Parathyroid adenoma (tissue), 2 donors: ENCODE measurements around the gene ZNF287.
"Not testable (repeated sequence)": the region's sequence is repeated elsewhere in the genome, so short reads cannot be mapped to it uniquely, and the experiment has no call there.

ENCODE experiments used
- H2AFZ ChIP-seq: fragments of 300-600 bp; sonication (generic); one replicate; pipeline ENCODE4 v1.7.0; 2017; ENCODE audit warnings: antibody characterized with exemption, mild to moderate bottlenecking
- H3K27ac ChIP-seq: fragments of 300-600 bp; sonication (generic); one replicate; pipeline ENCODE4 v1.7.0; 2017
- H3K27me3 ChIP-seq: fragments of 300-600 bp; sonication (generic); one replicate; pipeline ENCODE4 v1.7.0; 2017; ENCODE audit warnings: low read length; ENCODE audit not compliant: control insufficient read depth, insufficient read depth
- H3K36me3 ChIP-seq: fragments of 300-600 bp; sonication (generic); one replicate; pipeline ENCODE4 v1.7.0; 2017; ENCODE audit warnings: low read length; ENCODE audit not compliant: control insufficient read depth, insufficient read depth
- H3K4me1 ChIP-seq: fragments of 300-600 bp; sonication (generic); one replicate; pipeline ENCODE4 v1.7.0; 2017; ENCODE audit warnings: control low read depth
- H3K4me2 ChIP-seq: fragments of 300-600 bp; sonication (generic); one replicate; pipeline ENCODE4 v1.7.0; 2017; ENCODE audit warnings: low read length
- H3K4me3 ChIP-seq: fragments of 300-600 bp; sonication (generic); one replicate; pipeline ENCODE4 v1.7.0; 2017; ENCODE audit warnings: low read depth, low read length
- H3K79me2 ChIP-seq: fragments of 300-600 bp; sonication (generic); one replicate; pipeline ENCODE4 v1.7.0; 2017; ENCODE audit warnings: control low read depth
- H3K9ac ChIP-seq: fragments of 300-600 bp; sonication (generic); one replicate; pipeline ENCODE4 v1.7.0; 2017; ENCODE audit warnings: mild to moderate bottlenecking
- H3K9me3 ChIP-seq: fragments of 300-600 bp; sonication (generic); one replicate; pipeline ENCODE4 v1.7.0; 2017; ENCODE audit warnings: low read length; ENCODE audit not compliant: control insufficient read depth
- TF ChIP-seq, protein P1 (sequence below): fragments of 300-600 bp; sonication (generic); IDR thresholded peaks from one replicate; pipeline ENCODE4 v1.7.0; 2017; ENCODE audit warnings: antibody characterized with exemption, mild to moderate bottlenecking
- donor health status: primary hyperparathyroidism.

ZNF287 gene

DNA sequence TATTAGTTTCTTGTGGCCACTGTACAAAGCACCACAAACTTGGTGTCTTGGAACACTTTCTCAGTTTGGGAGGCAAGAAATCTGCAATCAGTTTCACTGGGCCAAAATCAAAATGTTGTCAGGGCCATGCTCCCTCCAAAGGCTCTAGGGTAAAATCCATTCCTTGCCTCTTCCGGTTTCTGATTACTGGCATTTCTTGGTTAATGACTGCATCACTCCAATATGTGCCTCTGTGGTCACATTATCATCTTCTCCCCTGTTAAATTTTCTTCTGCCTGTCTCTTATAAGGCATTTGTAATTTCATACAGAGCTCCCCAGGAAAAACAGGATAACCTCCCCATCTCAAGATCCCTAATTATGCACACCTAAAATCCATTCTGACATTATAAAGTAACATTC lies 34.8 kb downstream of the ZNF287 start:
- Histone ChIP-seq H3K9me3 (no peaks in the 10 kb centered on the region), H3K27me3 (no peaks in the 10 kb centered on the region), H3K4me3 (no peak overlapping the region), H3K36me3 (no peaks in the 10 kb centered on the region), H3K79me2 (no peaks in the 10 kb centered on the region), H3K27ac (no peak overlapping the region), H3K9ac (no peak overlapping the region), H3K4me1 (no peaks in the 10 kb centered on the region), H2AFZ (no peak overlapping the region), H3K4me2 (no peak overlapping the region)
- TF ChIP-seq, protein P1, sequence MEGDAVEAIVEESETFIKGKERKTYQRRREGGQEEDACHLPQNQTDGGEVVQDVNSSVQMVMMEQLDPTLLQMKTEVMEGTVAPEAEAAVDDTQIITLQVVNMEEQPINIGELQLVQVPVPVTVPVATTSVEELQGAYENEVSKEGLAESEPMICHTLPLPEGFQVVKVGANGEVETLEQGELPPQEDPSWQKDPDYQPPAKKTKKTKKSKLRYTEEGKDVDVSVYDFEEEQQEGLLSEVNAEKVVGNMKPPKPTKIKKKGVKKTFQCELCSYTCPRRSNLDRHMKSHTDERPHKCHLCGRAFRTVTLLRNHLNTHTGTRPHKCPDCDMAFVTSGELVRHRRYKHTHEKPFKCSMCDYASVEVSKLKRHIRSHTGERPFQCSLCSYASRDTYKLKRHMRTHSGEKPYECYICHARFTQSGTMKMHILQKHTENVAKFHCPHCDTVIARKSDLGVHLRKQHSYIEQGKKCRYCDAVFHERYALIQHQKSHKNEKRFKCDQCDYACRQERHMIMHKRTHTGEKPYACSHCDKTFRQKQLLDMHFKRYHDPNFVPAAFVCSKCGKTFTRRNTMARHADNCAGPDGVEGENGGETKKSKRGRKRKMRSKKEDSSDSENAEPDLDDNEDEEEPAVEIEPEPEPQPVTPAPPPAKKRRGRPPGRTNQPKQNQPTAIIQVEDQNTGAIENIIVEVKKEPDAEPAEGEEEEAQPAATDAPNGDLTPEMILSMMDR, result no peak

DNA sequence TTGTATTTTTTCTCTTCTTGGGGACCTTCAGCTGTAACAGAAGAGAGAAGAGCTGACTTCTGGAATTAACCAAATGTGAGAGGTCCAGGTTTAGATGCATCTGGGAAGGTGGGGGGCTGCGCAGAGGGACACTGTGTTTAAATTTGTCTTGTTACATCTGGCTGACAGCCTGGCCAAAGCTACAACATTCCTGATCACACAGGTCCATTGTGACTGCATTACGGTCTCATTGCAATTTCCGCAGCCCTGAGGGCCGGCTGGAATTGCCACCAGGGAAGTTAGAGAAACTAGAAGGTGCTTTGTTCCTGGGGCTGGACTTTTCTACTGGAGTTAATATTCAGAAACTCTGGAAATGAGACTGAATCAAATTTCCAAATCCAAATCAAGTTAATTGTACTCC lies 39.1 kb downstream of the ZNF287 start:
- Histone ChIP-seq H3K9ac (no peak overlapping the region), H3K27me3 (no peaks in the 10 kb centered on the region), H3K9me3 (no peaks in the 10 kb centered on the region), H3K79me2 (no peaks in the 10 kb centered on the region), H3K4me3 (no peak overlapping the region), H3K4me2 (no peak overlapping the region), H3K36me3 (no peaks in the 10 kb centered on the region), H3K27ac (no peak overlapping the region), H2AFZ (no peak overlapping the region), H3K4me1 (no peaks in the 10 kb centered on the region)
- TF ChIP-seq, protein P1, result no peak

DNA sequence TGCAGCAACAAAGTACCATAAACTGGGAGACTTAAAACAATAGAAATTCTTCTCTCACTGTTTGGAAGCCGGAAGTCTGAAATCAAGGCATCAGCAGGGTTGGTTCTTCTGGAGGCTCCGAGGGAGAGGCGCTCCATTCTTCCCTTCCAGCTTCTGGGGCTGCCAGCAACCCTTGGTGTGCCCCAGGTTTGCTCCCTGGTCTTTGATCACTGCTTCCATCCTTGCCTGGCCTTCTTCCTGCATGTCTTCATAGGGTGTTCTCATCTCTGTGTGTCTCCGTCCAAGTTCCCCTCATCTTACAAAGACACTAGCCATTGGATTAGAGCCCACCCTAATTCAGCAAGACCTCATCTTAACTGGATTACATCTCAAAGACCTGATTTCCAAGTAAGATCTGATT lies 41.7 kb downstream of the ZNF287 start:
- H3K27ac ChIP-seq, result no peak overlapping the region
- H3K4me1 ChIP-seq, result no peaks in the 10 kb centered on the region
- TF ChIP-seq, protein P1, result no peak
- no peak overlapping the region for H2AFZ ChIP-seq
- no peaks in the 10 kb centered on the region for H3K36me3 ChIP-seq
- no peaks in the 10 kb centered on the region for H3K9me3 ChIP-seq
- H3K9ac ChIP-seq, result no peak overlapping the region
- no peak overlapping the region for H3K4me2 ChIP-seq
- H3K4me3 ChIP-seq, result no peak overlapping the region
- H3K27me3 ChIP-seq, result no peaks in the 10 kb centered on the region
- H3K79me2 ChIP-seq, result no peaks in the 10 kb centered on the region

DNA sequence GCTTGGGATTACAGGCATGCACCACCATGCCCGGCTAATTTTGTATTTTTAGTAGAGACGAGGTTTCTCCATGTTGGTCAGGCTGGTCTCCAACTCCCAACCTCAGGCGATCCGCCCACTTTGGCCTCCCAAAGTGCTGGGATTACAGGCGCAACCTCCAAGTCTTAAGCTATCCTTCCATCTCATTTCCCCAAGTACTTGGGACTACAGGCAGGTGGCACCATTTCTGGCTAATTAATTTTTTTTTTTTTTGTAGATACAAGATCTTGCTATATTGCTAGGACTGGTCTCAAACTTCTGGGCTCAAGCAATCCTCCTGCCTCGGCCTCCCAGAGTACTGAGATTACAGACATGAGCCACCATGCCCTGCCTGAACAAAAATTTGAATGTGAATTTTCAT lies 43.4 kb downstream of the ZNF287 start:
- H3K36me3 ChIP-seq, H3K4me3 ChIP-seq, H3K27ac ChIP-seq, H3K27me3 ChIP-seq, H3K4me1 ChIP-seq, H2AFZ ChIP-seq, H3K9ac ChIP-seq, H3K79me2 ChIP-seq, H3K9me3 ChIP-seq, H3K4me2 ChIP-seq: not testable (repeated sequence)

DNA sequence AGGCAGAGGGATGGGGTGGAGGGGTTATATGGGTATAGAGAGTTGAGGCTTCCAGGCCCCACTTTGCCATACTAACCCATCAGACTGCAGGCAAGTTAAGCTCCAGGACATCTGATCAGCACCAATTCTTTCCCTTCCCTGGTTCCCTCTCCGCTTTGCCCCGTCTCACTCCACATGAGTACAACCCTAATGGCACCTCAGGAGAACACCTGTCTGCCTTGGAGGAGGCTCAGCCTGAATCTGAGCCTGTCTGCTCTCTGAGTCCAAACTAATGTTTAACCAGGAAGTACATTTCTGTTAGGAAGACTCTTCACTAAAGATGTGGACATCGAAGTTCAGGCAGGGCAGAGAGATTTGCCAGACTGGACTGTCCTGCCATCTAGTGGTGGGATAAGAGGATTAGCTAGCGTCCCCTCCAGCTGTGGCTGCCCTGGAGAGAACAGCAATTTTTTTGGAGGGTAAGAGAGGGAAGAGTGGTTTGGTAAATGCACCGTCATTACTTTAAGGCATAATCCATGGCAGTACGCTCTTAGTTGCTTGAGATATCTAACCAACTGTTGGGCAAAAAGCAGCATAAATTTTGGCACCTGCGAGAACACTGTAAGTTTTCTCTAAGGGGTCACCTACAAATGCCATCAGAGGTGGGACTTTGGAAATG lies 47.8 kb downstream of the ZNF287 start:
- Histone ChIP-seq H2AFZ (peak overlapping the region; percentile 70), H3K79me2 (no peaks in the 10 kb centered on the region), H3K9ac (no peak overlapping the region), H3K9me3 (no peaks in the 10 kb centered on the region), H3K4me2 (no peak overlapping the region), H3K36me3 (no peaks in the 10 kb centered on the region), H3K4me3 (no peak overlapping the region), H3K4me1 (peaks cover 11% of the 10 kb centered on the region), H3K27ac (no peak overlapping the region), H3K27me3 (no peaks in the 10 kb centered on the region)
- TF ChIP-seq, protein P1, result peak; percentile 94
